Measurements from ENCODE around the gene ISLR2.
A peak's percentile ranks its signal among the peaks of the same experiment; 100 is the strongest.

The ISLR2 gene

DNA sequence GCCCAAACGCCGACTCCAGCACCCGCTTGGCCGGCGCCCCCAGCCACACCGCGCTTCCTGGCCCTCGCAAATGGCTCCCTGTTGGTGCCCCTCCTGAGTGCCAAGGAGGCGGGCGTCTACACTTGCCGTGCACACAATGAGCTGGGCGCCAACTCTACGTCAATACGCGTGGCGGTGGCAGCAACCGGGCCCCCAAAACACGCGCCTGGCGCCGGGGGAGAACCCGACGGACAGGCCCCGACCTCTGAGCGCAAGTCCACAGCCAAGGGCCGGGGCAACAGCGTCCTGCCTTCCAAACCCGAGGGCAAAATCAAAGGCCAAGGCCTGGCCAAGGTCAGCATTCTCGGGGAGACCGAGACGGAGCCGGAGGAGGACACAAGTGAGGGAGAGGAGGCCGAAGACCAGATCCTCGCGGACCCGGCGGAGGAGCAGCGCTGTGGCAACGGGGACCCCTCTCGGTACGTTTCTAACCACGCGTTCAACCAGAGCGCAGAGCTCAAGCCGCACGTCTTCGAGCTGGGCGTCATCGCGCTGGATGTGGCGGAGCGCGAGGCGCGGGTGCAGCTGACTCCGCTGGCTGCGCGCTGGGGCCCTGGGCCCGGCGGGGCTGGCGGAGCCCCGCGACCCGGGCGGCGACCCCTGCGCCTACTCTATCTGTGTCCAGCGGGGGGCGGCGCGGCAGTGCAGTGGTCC lies 3.5 kb downstream of the ISLR2 start:
- no peaks in the 10 kb centered on the region for H3K36me3 ChIP-seq (ENCODE audit: control insufficient read depth in 4 of 4, insufficient read depth in 4 of 4, low read length in 3 of 4)
- H3K27ac ChIP-seq (ENCODE audit: insufficient read depth in 1 of 2, low read depth in 1 of 2, low read length in 2 of 2, poor library complexity in 1 of 2, severe bottlenecking in 2 of 2): no peak overlapping the region
- peaks cover 0 to 58% (median 40%) of the 10 kb centered on the region in 4 experiments for H3K4me1 ChIP-seq (ENCODE audit: control extremely low read depth in 1 of 4, control insufficient read depth in 4 of 4, insufficient read depth in 4 of 4, low read length in 3 of 4)
- ChIA-PET POLR2A (no interaction called here), CTCF (interaction anchor here (1.0 to 1.3 kb wide), 4 partner anchors 8 to 84 kb away, joined by 3 to 5 read pairs (median 4); no protein-coding TSS in a partner anchor)
- 7% methylated on average over 69 of the region's 71 CpGs for WGBS (ENCODE audit: insufficient coverage)
- H3K9me3 ChIP-seq (ENCODE audit: control extremely low read depth in 1 of 5, control insufficient read depth in 4 of 5, insufficient read depth in 2 of 5, low read depth in 1 of 5, low read length in 4 of 5): no peaks in the 10 kb centered on the region
- peaks cover 0 to 96% (median 68%) of the 10 kb centered on the region in 5 experiments for H3K27me3 ChIP-seq (replicated peaks in 2 of 5; ENCODE audit: control insufficient read depth in 4 of 5, insufficient read depth in 5 of 5, low read length in 4 of 5)
- H3K4me3 ChIP-seq (ENCODE audit: control insufficient read depth in 1 of 7, extremely low read depth in 1 of 7, insufficient read depth in 4 of 7, low read depth in 2 of 7, low read length in 6 of 7): peak overlapping the region in 1 of 7 experiments; percentile 26
- peak in 1 of 3 donors; percentile 31 for DNase-seq

DNA sequence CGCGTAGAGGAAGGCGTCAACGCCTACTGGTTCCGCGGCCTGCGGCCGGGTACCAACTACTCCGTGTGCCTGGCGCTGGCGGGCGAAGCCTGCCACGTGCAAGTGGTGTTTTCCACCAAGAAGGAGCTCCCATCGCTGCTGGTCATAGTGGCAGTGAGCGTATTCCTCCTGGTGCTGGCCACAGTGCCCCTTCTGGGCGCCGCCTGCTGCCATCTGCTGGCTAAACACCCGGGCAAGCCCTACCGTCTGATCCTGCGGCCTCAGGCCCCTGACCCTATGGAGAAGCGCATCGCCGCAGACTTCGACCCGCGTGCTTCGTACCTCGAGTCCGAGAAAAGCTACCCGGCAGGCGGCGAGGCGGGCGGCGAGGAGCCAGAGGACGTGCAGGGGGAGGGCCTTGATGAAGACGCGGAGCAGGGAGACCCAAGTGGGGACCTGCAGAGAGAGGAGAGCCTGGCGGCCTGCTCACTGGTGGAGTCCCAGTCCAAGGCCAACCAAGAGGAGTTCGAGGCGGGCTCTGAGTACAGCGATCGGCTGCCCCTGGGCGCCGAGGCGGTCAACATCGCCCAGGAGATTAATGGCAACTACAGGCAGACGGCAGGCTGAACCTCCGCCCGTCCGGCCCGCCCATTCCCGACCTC lies 4.1 kb downstream of the ISLR2 start:
- peaks cover 0 to 53% (median 35%) of the 10 kb centered on the region in 4 experiments for H3K4me1 ChIP-seq (ENCODE audit: control extremely low read depth in 1 of 4, control insufficient read depth in 4 of 4, insufficient read depth in 4 of 4, low read length in 3 of 4)
- POLR2A ChIA-PET: no interaction called here

DNA sequence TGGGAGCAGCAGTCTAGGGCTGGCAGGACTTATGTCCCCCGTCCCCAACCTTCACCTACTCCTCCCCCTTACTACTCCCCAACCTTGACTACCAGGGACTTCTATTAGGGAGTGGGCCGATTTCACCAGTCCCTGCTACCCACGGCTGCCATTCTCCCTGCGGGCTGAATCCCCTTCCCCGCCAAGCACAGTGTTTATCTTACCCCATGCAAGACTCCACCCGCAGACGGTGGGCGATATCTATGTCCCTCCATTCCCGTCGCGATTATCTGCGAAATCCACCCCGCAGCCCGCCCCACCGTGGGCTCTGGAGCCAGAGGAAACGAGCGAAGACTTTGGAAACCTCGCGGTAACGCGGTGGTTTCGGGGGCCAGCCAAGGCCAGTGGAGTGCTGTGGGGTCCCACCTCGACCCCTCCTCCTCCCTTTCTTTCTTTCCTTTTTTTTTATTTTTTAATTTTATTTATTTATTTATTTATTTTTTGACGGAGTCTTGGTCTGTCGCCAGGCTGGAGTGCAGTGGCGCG lies 4.7 kb downstream of the ISLR2 start:
- CTCF ChIA-PET: interaction anchor here (1.2 kb wide), 1 partner anchor 9 kb away, joined by 3 read pairs; no protein-coding TSS in a partner anchor
- peak in 1 of 3 donors; percentile 14 for DNase-seq
- POLR2A ChIA-PET: no interaction called here
- Histone ChIP-seq H3K27ac (ENCODE audit: insufficient read depth in 1 of 2, low read depth in 1 of 2, low read length in 2 of 2, poor library complexity in 1 of 2, severe bottlenecking in 2 of 2) (no peak overlapping the region), H3K4me3 (ENCODE audit: control insufficient read depth in 1 of 7, extremely low read depth in 1 of 7, insufficient read depth in 4 of 7, low read depth in 2 of 7, low read length in 6 of 7) (no peak overlapping the region), H3K36me3 (ENCODE audit: control insufficient read depth in 4 of 4, insufficient read depth in 4 of 4, low read length in 3 of 4) (no peaks in the 10 kb centered on the region), H3K4me1 (ENCODE audit: control extremely low read depth in 1 of 4, control insufficient read depth in 4 of 4, insufficient read depth in 4 of 4, low read length in 3 of 4) (peaks cover 0 to 48% (median 30%) of the 10 kb centered on the region in 4 experiments), H3K27me3 (replicated peaks in 2 of 5; ENCODE audit: control insufficient read depth in 4 of 5, insufficient read depth in 5 of 5, low read length in 4 of 5) (peaks cover 0 to 94% (median 69%) of the 10 kb centered on the region in 5 experiments), H3K9me3 (ENCODE audit: control extremely low read depth in 1 of 5, control insufficient read depth in 4 of 5, insufficient read depth in 2 of 5, low read depth in 1 of 5, low read length in 4 of 5) (no peaks in the 10 kb centered on the region)
- 9% methylated on average over 19 of the region's 27 CpGs for WGBS (ENCODE audit: insufficient coverage)

More for the DNA sequence above, 4.1 kb downstream of the ISLR2 start:
- no peaks in the 10 kb centered on the region for H3K36me3 ChIP-seq (ENCODE audit: control insufficient read depth in 4 of 4, insufficient read depth in 4 of 4, low read length in 3 of 4)
- 5% methylated on average over 53 of the region's 53 CpGs for WGBS (ENCODE audit: insufficient coverage)
- peak overlapping the region in 1 of 7 experiments; percentile 26 for H3K4me3 ChIP-seq (ENCODE audit: control insufficient read depth in 1 of 7, extremely low read depth in 1 of 7, insufficient read depth in 4 of 7, low read depth in 2 of 7, low read length in 6 of 7)
- peaks cover 0 to 94% (median 67%) of the 10 kb centered on the region in 5 experiments for H3K27me3 ChIP-seq (replicated peaks in 2 of 5; ENCODE audit: control insufficient read depth in 4 of 5, insufficient read depth in 5 of 5, low read length in 4 of 5)
- no peak overlapping the region for H3K27ac ChIP-seq (ENCODE audit: insufficient read depth in 1 of 2, low read depth in 1 of 2, low read length in 2 of 2, poor library complexity in 1 of 2, severe bottlenecking in 2 of 2)
- H3K9me3 ChIP-seq (ENCODE audit: control extremely low read depth in 1 of 5, control insufficient read depth in 4 of 5, insufficient read depth in 2 of 5, low read depth in 1 of 5, low read length in 4 of 5): no peaks in the 10 kb centered on the region
- CTCF ChIA-PET: interaction anchor here (1.0 to 1.3 kb wide), 4 partner anchors 9 to 85 kb away, joined by 3 to 5 read pairs (median 4); no protein-coding TSS in a partner anchor
- DNase-seq: peak in 2 of 3 donors; percentile 34 to 44

DNA sequence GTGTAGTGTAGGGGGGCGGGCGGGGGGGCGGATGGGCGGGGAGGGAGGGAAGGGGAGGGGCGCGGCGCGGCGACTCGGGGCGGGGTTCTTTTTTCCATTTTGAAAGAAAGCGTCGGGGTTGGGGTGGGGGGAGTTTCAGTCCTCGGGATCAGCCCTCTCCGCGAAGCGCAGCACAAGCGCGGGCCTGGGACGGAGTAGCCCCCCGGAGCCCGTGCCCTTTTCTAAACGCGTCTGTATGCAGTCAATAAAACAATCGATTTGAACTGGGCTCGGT lies 6.1 kb downstream of the ISLR2 start:
- no peaks in the 10 kb centered on the region for H3K36me3 ChIP-seq (ENCODE audit: control insufficient read depth in 4 of 4, insufficient read depth in 4 of 4, low read length in 3 of 4)
- H3K27me3 ChIP-seq (replicated peaks in 2 of 5; ENCODE audit: control insufficient read depth in 4 of 5, insufficient read depth in 5 of 5, low read length in 4 of 5): peaks cover 0 to 85% (median 61%) of the 10 kb centered on the region in 5 experiments
- WGBS (ENCODE audit: insufficient coverage): under 1% methylated on average over 15 of the region's 26 CpGs
- H3K27ac ChIP-seq (ENCODE audit: insufficient read depth in 1 of 2, low read depth in 1 of 2, low read length in 2 of 2, poor library complexity in 1 of 2, severe bottlenecking in 2 of 2): no peak overlapping the region
- no peaks in the 10 kb centered on the region for H3K9me3 ChIP-seq (ENCODE audit: control extremely low read depth in 1 of 5, control insufficient read depth in 4 of 5, insufficient read depth in 2 of 5, low read depth in 1 of 5, low read length in 4 of 5)
- peaks cover 0 to 41% (median 29%) of the 10 kb centered on the region in 4 experiments for H3K4me1 ChIP-seq (ENCODE audit: control extremely low read depth in 1 of 4, control insufficient read depth in 4 of 4, insufficient read depth in 4 of 4, low read length in 3 of 4)
- DNase-seq: no peak
- ChIA-PET POLR2A (no interaction called here), CTCF (no interaction called here)
- H3K4me3 ChIP-seq (ENCODE audit: control insufficient read depth in 1 of 7, extremely low read depth in 1 of 7, insufficient read depth in 4 of 7, low read depth in 2 of 7, low read length in 6 of 7): peak overlapping the region in 3 of 7 experiments; percentile 32 to 69 (median 50)

DNA sequence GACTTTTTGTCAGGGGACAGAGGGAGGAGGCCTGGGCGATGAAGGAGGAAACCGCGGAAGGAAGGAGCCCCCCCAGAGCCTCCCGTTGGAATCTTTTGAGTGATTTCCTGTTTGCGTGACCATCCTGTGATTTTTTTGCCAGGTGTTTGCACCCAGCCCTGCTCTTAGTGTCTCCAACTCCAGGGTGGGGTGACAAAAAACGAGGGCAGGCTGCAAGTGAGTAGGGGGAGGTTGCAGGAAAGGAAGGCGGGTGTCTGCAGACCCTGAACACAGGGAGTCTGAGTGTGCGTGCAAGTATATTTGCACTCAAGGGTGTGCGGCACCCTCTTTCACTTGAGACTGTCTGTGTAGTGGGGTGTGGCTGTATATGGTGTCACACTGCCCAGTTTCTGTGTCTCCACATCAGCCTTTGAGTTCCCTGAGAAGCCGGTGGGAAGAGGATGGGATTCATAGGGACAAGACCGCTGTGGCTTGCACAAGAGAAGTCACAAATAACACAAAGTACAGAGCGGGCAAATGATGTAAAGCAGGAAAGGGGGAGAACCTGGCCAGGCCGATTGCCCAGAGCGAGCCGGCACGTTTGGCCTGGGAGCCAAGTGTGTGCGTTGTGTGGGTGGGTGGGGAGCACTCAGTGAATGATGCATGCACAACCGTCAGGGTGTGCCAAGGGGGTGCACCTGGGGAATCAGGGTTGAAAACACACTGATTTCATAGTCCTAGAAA lies 6.6 kb downstream of the ISLR2 start:
- ChIA-PET POLR2A (no interaction called here), CTCF (no interaction called here)
- 14% methylated on average over 18 of the region's 18 CpGs for WGBS (ENCODE audit: insufficient coverage)
- no peak overlapping the region for H3K27ac ChIP-seq (ENCODE audit: insufficient read depth in 1 of 2, low read depth in 1 of 2, low read length in 2 of 2, poor library complexity in 1 of 2, severe bottlenecking in 2 of 2)
- no peaks in the 10 kb centered on the region for H3K9me3 ChIP-seq (ENCODE audit: control extremely low read depth in 1 of 5, control insufficient read depth in 4 of 5, insufficient read depth in 2 of 5, low read depth in 1 of 5, low read length in 4 of 5)
- peaks cover 0 to 80% (median 57%) of the 10 kb centered on the region in 5 experiments for H3K27me3 ChIP-seq (replicated peaks in 2 of 5; ENCODE audit: control insufficient read depth in 4 of 5, insufficient read depth in 5 of 5, low read length in 4 of 5)
- peak in 1 of 3 donors; percentile 28 for DNase-seq
- peak overlapping the region in 3 of 7 experiments; percentile 32 to 69 (median 50) for H3K4me3 ChIP-seq (ENCODE audit: control insufficient read depth in 1 of 7, extremely low read depth in 1 of 7, insufficient read depth in 4 of 7, low read depth in 2 of 7, low read length in 6 of 7)
- no peaks in the 10 kb centered on the region for H3K36me3 ChIP-seq (ENCODE audit: control insufficient read depth in 4 of 4, insufficient read depth in 4 of 4, low read length in 3 of 4)
- H3K4me1 ChIP-seq (ENCODE audit: control extremely low read depth in 1 of 4, control insufficient read depth in 4 of 4, insufficient read depth in 4 of 4, low read length in 3 of 4): peaks cover 0 to 41% (median 29%) of the 10 kb centered on the region in 4 experiments

DNA sequence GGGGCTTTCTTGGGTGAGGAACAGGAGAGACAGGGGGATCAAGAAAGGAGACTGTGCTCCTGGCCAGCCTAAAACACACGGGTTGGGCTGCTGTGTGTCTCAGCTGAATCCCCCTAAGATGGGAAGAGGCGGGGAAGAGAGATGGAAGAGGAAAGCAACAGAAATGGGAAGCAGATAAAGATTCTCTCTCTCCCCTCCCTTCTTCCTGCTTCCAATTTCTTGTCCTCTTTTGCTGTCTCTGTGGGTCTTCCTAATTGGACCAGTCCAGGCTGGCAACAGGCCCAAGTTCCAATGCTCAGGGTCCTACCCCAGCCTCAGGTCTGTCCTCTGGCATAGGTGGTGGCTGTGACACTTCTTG lies 7.1 kb downstream of the ISLR2 start:
- H3K4me3 ChIP-seq (ENCODE audit: control insufficient read depth in 1 of 7, extremely low read depth in 1 of 7, insufficient read depth in 4 of 7, low read depth in 2 of 7, low read length in 6 of 7): no peak overlapping the region
- H3K27me3 ChIP-seq (replicated peaks in 2 of 5; ENCODE audit: control insufficient read depth in 4 of 5, insufficient read depth in 5 of 5, low read length in 4 of 5): peaks cover 0 to 75% (median 54%) of the 10 kb centered on the region in 5 experiments
- no peaks in the 10 kb centered on the region for H3K36me3 ChIP-seq (ENCODE audit: control insufficient read depth in 4 of 4, insufficient read depth in 4 of 4, low read length in 3 of 4)
- DNase-seq: no peak
- 100% methylated on average over 1 of the region's 2 CpGs for WGBS (ENCODE audit: insufficient coverage)
- no peaks in the 10 kb centered on the region for H3K9me3 ChIP-seq (ENCODE audit: control extremely low read depth in 1 of 5, control insufficient read depth in 4 of 5, insufficient read depth in 2 of 5, low read depth in 1 of 5, low read length in 4 of 5)
- POLR2A ChIA-PET: no interaction called here
- peaks cover 0 to 40% (median 27%) of the 10 kb centered on the region in 4 experiments for H3K4me1 ChIP-seq (ENCODE audit: control extremely low read depth in 1 of 4, control insufficient read depth in 4 of 4, insufficient read depth in 4 of 4, low read length in 3 of 4)
- H3K27ac ChIP-seq (ENCODE audit: insufficient read depth in 1 of 2, low read depth in 1 of 2, low read length in 2 of 2, poor library complexity in 1 of 2, severe bottlenecking in 2 of 2): no peak overlapping the region
- CTCF ChIA-PET: no interaction called here
